ENCODE measurements around the gene RBM3.

The RBM3 gene

GRCh38 chrX:48626401-48627298, 52.4 kb downstream of the RBM3 start:
- DNase-seq (ENCODE audit: low spot score) = no peak

Measured in hematopoietic multipotent progenitor cell treated with erythropoietin and hydrocortisone succinate and interleukin-3 and kit ligand, for 17 days (in vitro differentiated cells).